HL-60 (cell line): ENCODE data around the gene S1PR2.

Experiments
- DNase-seq, 2 experiments: peaks; one replicate each; pipeline ENCODE4 v3.0.0-alpha.2; 2010 to 2020; ENCODE audit warnings: low read depth in 1 of 2, low spot score in 1 of 2
- H3K27ac ChIP-seq: fragments of 250-450 bp; sonication (Bioruptor Pico); replicated peaks from 2 replicates; pipeline ENCODE4 v1.5.1; 2020; ENCODE audit warnings: mild to moderate bottlenecking, moderate library complexity
- H3K27me3 ChIP-seq: fragments of 250-450 bp; sonication (Bioruptor Pico); 2 replicates; pipeline ENCODE4 v1.5.1; 2021; ENCODE audit warnings: mild to moderate bottlenecking, moderate library complexity; ENCODE audit not compliant: insufficient read depth, poor library complexity, severe bottlenecking
- H3K4me3 ChIP-seq: replicated peaks from 2 replicates; pipeline ENCODE4 v1.5.1; 2011; ENCODE audit warnings: mild to moderate bottlenecking, control low read depth, low read length; ENCODE audit not compliant: insufficient read depth
- CTCF ChIP-seq: IDR thresholded peaks from one replicate; pipeline ENCODE4 v1.5.1; 2011; ENCODE audit warnings: low read length, control low read depth, inconsistent platforms; ENCODE audit not compliant: insufficient read depth
- GABPA ChIP-seq: IDR thresholded peaks from 2 replicates; pipeline ENCODE4 v1.6.1; 2012; ENCODE audit warnings: low read depth
- POLR2AphosphoS5 ChIP-seq: IDR thresholded peaks from 2 replicates; pipeline ENCODE4 v1.6.1; 2012; ENCODE audit warnings: low read depth
- REST ChIP-seq: IDR thresholded peaks from 2 replicates; pipeline ENCODE4 v1.6.1; 2012; ENCODE audit warnings: low read depth; ENCODE audit not compliant: insufficient replicate concordance
- SPI1 ChIP-seq: IDR thresholded peaks from 2 replicates; pipeline ENCODE4 v1.6.1; 2012; ENCODE audit warnings: low read depth, mild to moderate bottlenecking, borderline replicate concordance

Gene S1PR2

GRCh38 chr19:10277795-10278589 lies 46.9 kb upstream of the S1PR2 start:
- Histone ChIP-seq H3K27me3 (no peaks in the 10 kb centered on the region), H3K27ac (no peak overlapping the region), H3K4me3 (no peak overlapping the region)
- TF ChIP-seq POLR2AphosphoS5, result no peak
- no peak for TF ChIP-seq SPI1
- TF ChIP-seq GABPA, result no peak
- no peak for TF ChIP-seq CTCF
- TF ChIP-seq REST, result no peak
- no peak for DNase-seq

GRCh38 chr19:10274589-10274988 lies 43.5 kb upstream of the S1PR2 start:
- H3K4me3 ChIP-seq, result no peak overlapping the region
- DNase-seq, result no peak
- no peak for TF ChIP-seq REST
- TF ChIP-seq GABPA, result no peak
- no peak for TF ChIP-seq POLR2AphosphoS5
- TF ChIP-seq SPI1, result no peak
- TF ChIP-seq CTCF, result no peak
- H3K27me3 ChIP-seq, result peaks cover 2% of the 10 kb centered on the region
- H3K27ac ChIP-seq, result no peak overlapping the region

- DNase-seq, result peak in 1 of 2 experiments; percentile 29
- Histone ChIP-seq H3K4me3 (peak overlapping the region; percentile 32), H3K27ac (peak overlapping the region; percentile 59), H3K27me3 (peaks cover 2% of the 10 kb centered on the region)
- 0 out of 2 replicates have a peak, but pooled peaks have one; percentile 10 for TF ChIP-seq SPI1
- TF ChIP-seq GABPA, result no peak
These were observed 40.5 kb upstream of the S1PR2 start for GRCh38 chr19:10271543-10272086.

- peak within 1 kb of the TSS; percentile 32 for H3K4me3 ChIP-seq
- TF ChIP-seq CTCF, result no peak
- TF ChIP-seq GABPA, result no peak
- no peak for TF ChIP-seq REST
- no peak for TF ChIP-seq SPI1
- no peak for TF ChIP-seq POLR2AphosphoS5
- peaks cover 2% of the 10 kb centered on the region for H3K27me3 ChIP-seq
- H3K27ac ChIP-seq, result peak within 1 kb of the TSS; percentile 59
- peak in 1 of 2 experiments; percentile 68 for DNase-seq
These were observed 39.7 kb upstream of the S1PR2 start, which contains the start of gene ICAM1 for GRCh38 chr19:10270616-10271394. Gene ICAM1, plus strand, starts transcription at chr19:10271120. Its CDS starts 40 bp downstream, at chr19:10271160.
